Kidney glomerular epithelial cell (primary cell): ENCODE measurements around the gene TRIO.

Experiments used
- DNase-seq: peaks from one replicate; lab custom pipeline; 2025; lab: John Stamatoyannopoulos, UW

Gene TRIO

GRCh38 chr5:14457476-14457875 lies 314.3 kb downstream of the TRIO start:
- DNase-seq, result no peak

- no peak for DNase-seq
These were observed 315.3 kb downstream of the TRIO start for GRCh38 chr5:14458414-14458813.

GRCh38 chr5:14460844-14461398 lies 317.8 kb downstream of the TRIO start:
- DNase-seq, result no peak

- DNase-seq, result no peak
These were observed 319.5 kb downstream of the TRIO start for GRCh38 chr5:14462681-14463080.

- peak; percentile 66 for DNase-seq
These were observed 320.5 kb downstream of the TRIO start for GRCh38 chr5:14463629-14464028.

GRCh38 chr5:14464096-14464495 lies 321.0 kb downstream of the TRIO start:
- no peak for DNase-seq

GRCh38 chr5:14464671-14465070 lies 321.5 kb downstream of the TRIO start:
- no peak for DNase-seq

- no peak for DNase-seq
These were observed 322.0 kb downstream of the TRIO start for GRCh38 chr5:14465116-14465515.

GRCh38 chr5:14465776-14466175 lies 322.6 kb downstream of the TRIO start:
- DNase-seq, result no peak

- no peak for DNase-seq
These were observed 324.1 kb downstream of the TRIO start for GRCh38 chr5:14467251-14467650.

- DNase-seq, result no peak
These were observed 324.7 kb downstream of the TRIO start for GRCh38 chr5:14467886-14468285.

GRCh38 chr5:14469551-14470377 lies 326.6 kb downstream of the TRIO start:
- DNase-seq, result no peak

GRCh38 chr5:14471507-14471906 lies 328.4 kb downstream of the TRIO start:
- DNase-seq, result no peak

- no peak for DNase-seq
These were observed 329.9 kb downstream of the TRIO start for GRCh38 chr5:14472986-14473567.

- no peak for DNase-seq
These were observed 331.9 kb downstream of the TRIO start for GRCh38 chr5:14475045-14475444.

GRCh38 chr5:14476786-14477435 lies 333.8 kb downstream of the TRIO start:
- no peak for DNase-seq

- no peak for DNase-seq
These were observed 336.1 kb downstream of the TRIO start for GRCh38 chr5:14479143-14479696.

- DNase-seq, result no peak
These were observed 338.2 kb downstream of the TRIO start for GRCh38 chr5:14481349-14481748.

- DNase-seq, result no peak
These were observed 338.9 kb downstream of the TRIO start for GRCh38 chr5:14482085-14482484.

GRCh38 chr5:14483504-14484157 lies 340.5 kb downstream of the TRIO start:
- no peak for DNase-seq

- DNase-seq, result no peak
These were observed 343.3 kb downstream of the TRIO start for GRCh38 chr5:14486486-14486885.
